Measurements from ENCODE around the gene GRK6.

Gene GRK6

GRCh38 chr5:177432143-177432838, 5.8 kb downstream of the GRK6 start:
- no peak for TF ChIP-seq CTCF (conservative IDR thresholded peaks at IDR 0.05; ENCODE audit: low read depth, low read length)
- no peak overlapping the region for H3K4me3 ChIP-seq (ENCODE audit: low read length)
- DNase-seq (ENCODE audit: low read depth): no peak

- no peak for TF ChIP-seq CTCF (conservative IDR thresholded peaks at IDR 0.05; ENCODE audit: low read depth, low read length)
- H3K4me3 ChIP-seq (ENCODE audit: low read length): no peak overlapping the region
- no peak for DNase-seq (ENCODE audit: low read depth)
Measured at GRCh38 chr5:177432839-177433657, 6.6 kb downstream of the GRK6 start.

DNA sequence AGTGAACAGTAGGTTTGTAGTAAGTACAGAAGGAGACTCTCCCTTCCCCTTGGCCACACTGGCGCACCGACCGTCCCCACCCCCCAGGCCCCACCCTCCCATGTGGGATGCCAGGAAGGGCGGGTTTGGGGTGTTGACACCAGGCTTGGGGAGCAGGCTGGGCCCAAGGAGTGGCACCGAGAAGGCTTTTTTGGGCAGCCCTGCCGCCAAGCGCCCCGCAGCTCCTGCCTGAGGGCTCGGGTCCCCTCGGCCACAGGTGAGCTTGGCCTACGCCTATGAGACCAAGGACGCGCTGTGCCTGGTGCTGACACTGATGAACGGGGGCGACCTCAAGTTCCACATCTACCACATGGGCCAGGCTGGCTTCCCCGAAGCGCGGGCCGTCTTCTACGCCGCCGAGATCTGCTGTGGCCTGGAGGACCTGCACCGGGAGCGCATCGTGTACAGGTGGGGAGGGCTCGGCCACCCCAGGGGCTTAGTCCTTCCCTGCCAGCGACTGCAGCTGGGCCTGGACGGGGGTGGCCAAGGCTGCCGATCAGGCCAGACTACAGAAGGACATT, 7.3 kb downstream of the GRK6 start:
- no peak for TF ChIP-seq CTCF (conservative IDR thresholded peaks at IDR 0.05; ENCODE audit: low read depth, low read length)
- H3K4me3 ChIP-seq (ENCODE audit: low read length): no peak overlapping the region
- no peak for DNase-seq (ENCODE audit: low read depth)

- no peak for DNase-seq (ENCODE audit: low read depth)
- H3K4me3 ChIP-seq (ENCODE audit: low read length): no peak overlapping the region
- TF ChIP-seq CTCF (conservative IDR thresholded peaks at IDR 0.05; ENCODE audit: low read depth, low read length): no peak
Measured at GRCh38 chr5:177434437-177434836, 8.0 kb downstream of the GRK6 start.

GRCh38 chr5:177434942-177435738, 8.7 kb downstream of the GRK6 start:
- no peak for TF ChIP-seq CTCF (conservative IDR thresholded peaks at IDR 0.05; ENCODE audit: low read depth, low read length)
- no peak for DNase-seq (ENCODE audit: low read depth)
- H3K4me3 ChIP-seq (ENCODE audit: low read length): no peak overlapping the region

GRCh38 chr5:177435847-177436536, 9.5 kb downstream of the GRK6 start:
- DNase-seq (ENCODE audit: low read depth): no peak
- H3K4me3 ChIP-seq (ENCODE audit: low read length): no peak overlapping the region
- no peak for TF ChIP-seq CTCF (conservative IDR thresholded peaks at IDR 0.05; ENCODE audit: low read depth, low read length)

Data from retinal pigment epithelial cell (primary cell).